Measurements from ENCODE around the gene UBE2I. TPM values are rescaled to one million over a fixed set of nuclear protein-coding genes. Genes with fewer than 3 reads are reported as not detected.

Gene UBE2I
- total and polyA plus RNA-seq, 2 of the 4 experiments (the other 2 are of a cell fraction), result 30.8 to 140 TPM

DNA sequence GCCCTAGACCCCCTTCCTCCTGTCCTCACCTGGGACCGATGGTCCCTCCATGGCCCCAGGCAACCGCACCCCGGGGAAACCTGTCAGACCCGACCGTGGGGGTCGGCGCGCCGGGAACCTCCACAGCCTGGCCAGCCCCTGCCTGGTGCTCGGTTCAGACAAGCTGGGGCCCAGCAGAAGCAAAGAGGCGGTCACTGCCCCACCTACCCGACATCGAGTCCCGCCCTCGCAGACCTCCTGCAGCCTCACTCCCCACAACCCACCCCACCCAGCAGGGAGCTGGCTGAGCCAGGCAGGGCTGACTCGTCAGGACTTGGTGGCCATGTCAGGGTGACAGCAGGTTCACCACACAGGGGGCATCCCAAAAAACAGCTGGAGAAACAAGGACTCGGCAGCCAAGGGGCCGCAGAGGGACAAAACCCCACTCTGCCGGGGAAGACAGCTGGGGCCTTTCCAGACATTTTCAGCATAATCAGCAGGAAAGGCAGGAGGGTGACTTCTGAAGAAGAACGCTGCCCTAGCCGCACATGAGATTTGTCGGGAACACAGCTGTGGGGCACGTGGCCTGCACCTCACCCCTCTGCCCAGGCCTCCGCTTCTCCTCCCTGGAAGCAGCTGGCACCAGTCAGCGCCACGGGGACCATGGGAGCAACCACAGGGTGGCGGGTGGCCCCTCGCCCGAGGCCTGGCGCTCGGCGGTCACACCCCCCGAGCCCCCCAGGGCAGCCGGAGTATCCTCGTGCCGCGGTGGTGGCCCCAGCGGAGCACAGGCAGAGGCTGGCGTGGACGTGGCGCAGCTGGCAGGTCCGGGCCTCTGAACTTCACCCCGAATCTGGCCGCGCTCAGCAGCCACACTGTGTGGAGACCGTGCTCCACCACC lies 65.2 kb downstream of the UBE2I start (continued):
- TF ChIP-seq CEBPB (IDR thresholded peaks at IDR 0.05; ENCODE audit: low read depth, low read length), result no peak

DNA sequence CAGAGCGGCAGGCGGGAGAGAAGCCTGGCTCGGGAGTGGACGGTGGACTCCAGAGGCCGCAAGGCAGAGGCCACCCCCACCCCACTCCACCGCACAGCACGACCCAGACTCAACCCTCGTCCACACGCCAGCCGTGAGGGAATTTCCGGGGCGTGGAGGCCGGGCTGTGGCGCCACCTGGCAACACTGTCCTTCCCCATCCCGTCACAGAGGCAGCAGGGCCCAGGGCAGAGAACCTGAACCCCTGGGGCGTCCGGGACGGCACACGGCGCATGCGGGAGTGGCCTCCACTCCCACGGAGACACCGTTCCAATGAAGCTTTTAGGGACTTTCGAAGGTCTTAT lies 65.8 kb downstream of the UBE2I start:
- Histone ChIP-seq H4K5ac (ENCODE audit: low read depth, low read length) (no peak overlapping the region), H2BK15ac (ENCODE audit: low read depth, low read length) (no peak overlapping the region), H3K4me1 (ENCODE audit: control insufficient read depth, insufficient read depth, low read length) (peaks cover 11% of the 10 kb centered on the region), H3K4me2 (ENCODE audit: low read depth, low read length) (no peak overlapping the region), H2AFZ (replicated peaks; ENCODE audit: low read length, poor library complexity) (no peak overlapping the region), H2AK9ac (replicated peaks; ENCODE audit: low read depth, low read length, poor library complexity) (no peak overlapping the region), H4K20me1 (ENCODE audit: insufficient read depth, low read length) (no peaks in the 10 kb centered on the region; the same call in 1 of the 2 replicates), H2AK5ac (ENCODE audit: low read depth, low read length) (no peak overlapping the region), H3K4me3 (ENCODE audit: insufficient read depth, low read depth, low read length) (no peak overlapping the region), H4K8ac (ENCODE audit: low read depth in 2 of 2, low read length in 2 of 2) (no peak overlapping the region), H3K56ac (ENCODE audit: extremely low read depth, insufficient read depth, low read length) (no peak overlapping the region), H3K36me3 (ENCODE audit: control insufficient read depth, insufficient read depth, low read length) (peaks cover 21% of the 10 kb centered on the region), H2BK120ac (ENCODE audit: low read depth, low read length) (no peak overlapping the region), H3K9ac (ENCODE audit: low read depth, low read length) (no peak overlapping the region), H4K91ac (ENCODE audit: insufficient read depth, low read depth, low read length) (no peak overlapping the region), H3K79me1 (ENCODE audit: low read depth in 1 of 2, low read length in 2 of 2) (peaks cover 9 to 36% of the 10 kb centered on the region in 2 experiments), H3K18ac (ENCODE audit: low read depth, low read length) (no peak overlapping the region), H3K23ac (ENCODE audit: low read depth, low read length) (no peak overlapping the region), H3K27ac (ENCODE audit: insufficient read depth, low read length) (no peak overlapping the region), H2BK20ac (ENCODE audit: low read depth, low read length) (no peak overlapping the region), H3K9me3 (ENCODE audit: control insufficient read depth, insufficient read depth, low read length) (no peaks in the 10 kb centered on the region), H3K27me3 (ENCODE audit: control insufficient read depth, insufficient read depth, low read length) (no peaks in the 10 kb centered on the region), H3K9me1 (ENCODE audit: insufficient read depth, low read length) (0 out of 2 replicates have a peak, but pooled peaks cover 6% of the 10 kb centered on the region), H2BK5ac (ENCODE audit: low read depth, low read length, poor library complexity, severe bottlenecking) (no peak overlapping the region), H3K4ac (ENCODE audit: low read depth, low read length) (no peak overlapping the region), H3K14ac (replicated peaks; ENCODE audit: low read depth, low read length) (no peak overlapping the region)
- dilution Hi-C loops (cut with HindIII; ENCODE audit: low sequenced_read_pairs, unreplicated experiment) (no loop called here), in situ Hi-C loops (cut with MboI; ENCODE audit: low sequenced_read_pairs) (no loop called here), intact Hi-C loops (cut with micrococcal nuclease) (no loop called here)
- DNase-seq, result no peak
- no peak for ATAC-seq (ENCODE audit: low read depth)
- BruUV-seq (replicated peaks), result no TSS peak
- WGBS, 2 experiments (ENCODE audit: extremely low coverage in 2 of 2, insufficient read length in 1 of 2), result 99% methylated on average over 14 of the region's 24 CpGs; no CpG with 5 or more reads in 1 of the 2 experiments
- POLR2A ChIA-PET (ENCODE audit: unreplicated experiment), result no interaction called here
- CTCF ChIA-PET, result no interaction called here
- TF ChIP-seq MAZ (IDR thresholded peaks at IDR 0.05; ENCODE audit: borderline replicate concordance, low read depth, low read length) (no peak), MAFK (IDR thresholded peaks at IDR 0.05; ENCODE audit: low read depth, low read length) (no peak), BHLHE40 (IDR thresholded peaks at IDR 0.05; ENCODE audit: low read depth, low read length) (no peak), CHD1 (IDR thresholded peaks at IDR 0.05; ENCODE audit: low read depth, low read length) (no peak), RAD21 (IDR thresholded peaks at IDR 0.05; ENCODE audit: low read length) (no peak), CEBPB (IDR thresholded peaks at IDR 0.05; ENCODE audit: low read depth, low read length) (no peak), POLR2A (IDR thresholded peaks at IDR 0.05; ENCODE audit: low read depth, low read length) (no peak), FOS (IDR thresholded peaks at IDR 0.05; ENCODE audit: low read depth, low read length) (no peak), RCOR1 (IDR thresholded peaks at IDR 0.05; ENCODE audit: insufficient replicate concordance, low read length) (no peak), NFE2L2 (IDR thresholded peaks at IDR 0.05; ENCODE audit: low read depth, low read length) (no peak), MXI1 (IDR thresholded peaks at IDR 0.05; ENCODE audit: borderline replicate concordance, low read depth, low read length) (no peak)
- TF ChIP-seq, protein P1, sequence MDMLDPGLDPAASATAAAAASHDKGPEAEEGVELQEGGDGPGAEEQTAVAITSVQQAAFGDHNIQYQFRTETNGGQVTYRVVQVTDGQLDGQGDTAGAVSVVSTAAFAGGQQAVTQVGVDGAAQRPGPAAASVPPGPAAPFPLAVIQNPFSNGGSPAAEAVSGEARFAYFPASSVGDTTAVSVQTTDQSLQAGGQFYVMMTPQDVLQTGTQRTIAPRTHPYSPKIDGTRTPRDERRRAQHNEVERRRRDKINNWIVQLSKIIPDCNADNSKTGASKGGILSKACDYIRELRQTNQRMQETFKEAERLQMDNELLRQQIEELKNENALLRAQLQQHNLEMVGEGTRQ (IDR thresholded peaks at IDR 0.05; ENCODE audit: low read depth, low read length), result no peak
- TF ChIP-seq, protein P2, sequence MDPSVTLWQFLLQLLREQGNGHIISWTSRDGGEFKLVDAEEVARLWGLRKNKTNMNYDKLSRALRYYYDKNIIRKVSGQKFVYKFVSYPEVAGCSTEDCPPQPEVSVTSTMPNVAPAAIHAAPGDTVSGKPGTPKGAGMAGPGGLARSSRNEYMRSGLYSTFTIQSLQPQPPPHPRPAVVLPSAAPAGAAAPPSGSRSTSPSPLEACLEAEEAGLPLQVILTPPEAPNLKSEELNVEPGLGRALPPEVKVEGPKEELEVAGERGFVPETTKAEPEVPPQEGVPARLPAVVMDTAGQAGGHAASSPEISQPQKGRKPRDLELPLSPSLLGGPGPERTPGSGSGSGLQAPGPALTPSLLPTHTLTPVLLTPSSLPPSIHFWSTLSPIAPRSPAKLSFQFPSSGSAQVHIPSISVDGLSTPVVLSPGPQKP (IDR thresholded peaks at IDR 0.05; ENCODE audit: borderline replicate concordance, low read depth, low read length), result no peak
